RWPE2 (cell line): Measurements from ENCODE around the gene MCF2L2.
A peak's percentile ranks its signal among the peaks of the same experiment; 100 is the strongest.

Source experiments
- ATAC-seq: fragments of 200-7000 bp; cut with Tn5 transposase; 3 replicates; pipeline ENCODE4 v1.9.1; 2021; ENCODE audit warnings: low read depth
- DNase-seq: peaks from one replicate; pipeline ENCODE4 v3.0.0-alpha.2; 2020; ENCODE audit warnings: low spot score
- H3K27ac ChIP-seq: fragments of 450-650 bp; 2 replicates; pipeline ENCODE4 v1.5.1; 2017; ENCODE audit warnings: mild to moderate bottlenecking; ENCODE audit not compliant: poor library complexity, severe bottlenecking
- H3K27me3 ChIP-seq: fragments of 250-450 bp; sonication (Bioruptor Pico); 2 replicates; pipeline ENCODE4 v1.5.1; 2021; ENCODE audit warnings: mild to moderate bottlenecking, moderate library complexity; ENCODE audit not compliant: insufficient read depth, poor library complexity, severe bottlenecking
- H3K36me3 ChIP-seq: fragments of 250-450 bp; sonication (Bioruptor Pico); 2 replicates; pipeline ENCODE4 v1.5.1; 2020; ENCODE audit warnings: low read depth, mild to moderate bottlenecking, moderate library complexity
- H3K4me1 ChIP-seq: fragments of 250-450 bp; sonication (Bioruptor Pico); 2 replicates; pipeline ENCODE4 v1.5.1; 2021; ENCODE audit warnings: mild to moderate bottlenecking, moderate library complexity; ENCODE audit not compliant: insufficient read depth, poor library complexity, severe bottlenecking
- H3K4me3 ChIP-seq: fragments of 250-450 bp; sonication (Bioruptor Pico); 2 replicates; pipeline ENCODE4 v1.5.1; 2021; ENCODE audit warnings: mild to moderate bottlenecking, moderate library complexity; ENCODE audit not compliant: severe bottlenecking
- H3K9me3 ChIP-seq: fragments of 250-450 bp; sonication (Bioruptor Pico); 2 replicates; pipeline ENCODE4 v1.5.1; 2021; ENCODE audit warnings: mild to moderate bottlenecking, moderate library complexity; ENCODE audit not compliant: severe bottlenecking
- CTCF ChIP-seq: fragments of 450-650 bp; IDR thresholded peaks from one replicate; pipeline ENCODE4 v1.5.1; 2017; ENCODE audit warnings: mild to moderate bottlenecking, moderate library complexity; ENCODE audit not compliant: poor library complexity, severe bottlenecking

Gene MCF2L2

GRCh38 chr3:183387797-183388196 lies 40.6 kb downstream of the MCF2L2 start:
- Histone ChIP-seq H3K27ac (no peak overlapping the region), H3K36me3 (no peaks in the 10 kb centered on the region), H3K27me3 (no peaks in the 10 kb centered on the region), H3K9me3 (no peaks in the 10 kb centered on the region), H3K4me1 (no peaks in the 10 kb centered on the region), H3K4me3 (no peak overlapping the region)
- ATAC-seq (no peak), DNase-seq (no peak)
- TF ChIP-seq CTCF = no peak

GRCh38 chr3:183386651-183387050 lies 41.8 kb downstream of the MCF2L2 start:
- ATAC-seq = no peak
- no peak for DNase-seq
- H3K27ac ChIP-seq = no peak overlapping the region

GRCh38 chr3:183385698-183386613 lies 42.5 kb downstream of the MCF2L2 start:
- H3K27ac ChIP-seq = no peak overlapping the region

More at GRCh38 chr3:183386651-183387050, 41.8 kb downstream of the MCF2L2 start:
- Histone ChIP-seq H3K4me3 (no peak overlapping the region), H3K36me3 (no peaks in the 10 kb centered on the region), H3K4me1 (peaks cover 4% of the 10 kb centered on the region), H3K9me3 (no peaks in the 10 kb centered on the region), H3K27me3 (no peaks in the 10 kb centered on the region)
- no peak for TF ChIP-seq CTCF

GRCh38 chr3:183381673-183382072 lies 46.7 kb downstream of the MCF2L2 start:
- H3K4me3 ChIP-seq = no peak overlapping the region
- no peaks in the 10 kb centered on the region for H3K27me3 ChIP-seq
- H3K9me3 ChIP-seq = no peaks in the 10 kb centered on the region
- no peaks in the 10 kb centered on the region for H3K36me3 ChIP-seq
- TF ChIP-seq CTCF = no peak
- DNase-seq (no peak), ATAC-seq (no peak)
- H3K4me1 ChIP-seq = peaks cover 34% of the 10 kb centered on the region
- peak overlapping the region; percentile 34 for H3K27ac ChIP-seq

More at GRCh38 chr3:183385698-183386613, 42.5 kb downstream of the MCF2L2 start:
- ATAC-seq (peak; percentile 59; the same call in 2 of the 3 replicates), DNase-seq (no peak)
- no peaks in the 10 kb centered on the region for H3K27me3 ChIP-seq
- no peaks in the 10 kb centered on the region for H3K9me3 ChIP-seq
- no peaks in the 10 kb centered on the region for H3K36me3 ChIP-seq
- peaks cover 11% of the 10 kb centered on the region for H3K4me1 ChIP-seq
- no peak overlapping the region for H3K4me3 ChIP-seq
- peak; percentile 83 for TF ChIP-seq CTCF

GRCh38 chr3:183381179-183381578 lies 47.2 kb downstream of the MCF2L2 start:
- DNase-seq = no peak
- no peak for TF ChIP-seq CTCF
- Histone ChIP-seq H3K36me3 (no peaks in the 10 kb centered on the region), H3K27ac (peak overlapping the region; percentile 34), H3K9me3 (no peaks in the 10 kb centered on the region), H3K4me3 (no peak overlapping the region), H3K4me1 (peaks cover 34% of the 10 kb centered on the region), H3K27me3 (no peaks in the 10 kb centered on the region)
- ATAC-seq = peak; percentile 66
